ENCODE results near the gene EFNA1. TPM values are rescaled to one million over a fixed set of nuclear protein-coding genes. Genes with fewer than 3 reads are reported as not detected.

EFNA1 gene
- total and polyA plus RNA-seq, 2 of the 13 experiments (the other 11 are each of a cell fraction or from before 2014, with no cell fraction given): 81.8 to 874 TPM

DNA sequence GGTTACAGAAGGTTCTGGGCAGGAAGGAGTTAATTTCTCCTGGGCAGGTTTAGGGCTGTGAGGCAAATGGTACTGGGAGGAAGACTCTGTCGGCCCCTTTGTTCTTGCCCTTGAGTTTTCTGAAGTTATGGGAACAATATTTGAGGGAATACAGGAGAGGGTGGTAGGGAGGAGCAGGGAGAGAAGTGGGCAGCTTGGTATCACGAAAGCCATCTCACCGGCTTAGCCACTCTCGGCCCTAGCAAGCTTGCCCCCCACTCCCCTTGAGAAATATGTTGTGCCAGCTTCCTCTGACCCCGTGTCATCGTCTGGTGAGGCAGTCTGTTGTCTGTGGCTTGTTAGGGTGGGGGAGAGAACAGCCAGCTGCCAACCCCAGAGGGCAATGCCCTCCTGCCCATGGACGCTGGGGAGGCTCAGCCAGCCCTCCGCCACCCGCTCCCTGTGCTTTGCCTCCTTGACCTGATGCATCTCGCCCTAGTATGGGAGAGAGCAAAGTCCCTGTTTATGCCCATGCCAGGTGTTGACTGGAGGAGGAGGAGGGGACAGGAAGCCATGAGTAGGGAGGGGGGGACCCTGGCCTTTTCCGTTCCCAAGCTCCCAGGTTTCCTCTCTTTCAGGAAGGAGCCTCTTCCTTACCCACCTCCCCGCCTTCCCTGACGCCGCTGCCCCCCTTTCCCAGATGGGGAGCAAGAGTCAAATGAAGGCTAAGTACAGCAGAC, 1.2 kb downstream of the EFNA1 start (continued):
- TF ChIP-seq ZNF782 (CRISPR knock-in tag; IDR thresholded peaks at IDR 0.05; ENCODE audit: borderline replicate concordance) (peak; percentile 25; the same call in 1 of the 2 replicates), NFE2 (CRISPR knock-in tag; IDR thresholded peaks at IDR 0.05) (no peak), ZNF33B (CRISPR knock-in tag; IDR thresholded peaks at IDR 0.05) (no peak), CC2D1A (CRISPR knock-in tag; IDR thresholded peaks at IDR 0.05) (no peak), SP4 (CRISPR knock-in tag; IDR thresholded peaks at IDR 0.05) (no peak), GTF3A (CRISPR knock-in tag; conservative IDR thresholded peaks at IDR 0.05) (no peak), ETV5 (CRISPR knock-in tag; IDR thresholded peaks at IDR 0.05; ENCODE audit: borderline replicate concordance) (peak; percentile 96), ZNF24 (IDR thresholded peaks at IDR 0.05) (no peak), MTF2 (CRISPR knock-in tag; IDR thresholded peaks at IDR 0.05; ENCODE audit: borderline replicate concordance) (no peak), SALL2 (CRISPR knock-in tag; IDR thresholded peaks at IDR 0.05) (no peak), NRL (CRISPR knock-in tag; IDR thresholded peaks at IDR 0.05; ENCODE audit: borderline replicate concordance) (0 out of 2 replicates have a peak, but pooled peaks have one; percentile 22), HOXA5 (CRISPR knock-in tag; IDR thresholded peaks at IDR 0.05) (0 out of 2 replicates have a peak, but pooled peaks have one; percentile 4), JARID2 (CRISPR knock-in tag; IDR thresholded peaks at IDR 0.05; ENCODE audit: insufficient replicate concordance) (no peak), IKZF1 (IDR thresholded peaks at IDR 0.05) (no peak), POLR2G (IDR thresholded peaks at IDR 0.05; ENCODE audit: low read depth, low read length) (peak; percentile 94), NFKB2 (CRISPR knock-in tag; IDR thresholded peaks at IDR 0.05; ENCODE audit: borderline replicate concordance) (peak; percentile 61; the same call in 1 of the 2 replicates), MATR3 (CRISPR knock-in tag; IDR thresholded peaks at IDR 0.05) (no peak), HHEX (CRISPR knock-in tag; IDR thresholded peaks at IDR 0.05) (no peak), BRCA1 (CRISPR knock-in tag; IDR thresholded peaks at IDR 0.05) (no peak), ZNF629 (CRISPR knock-in tag; conservative IDR thresholded peaks at IDR 0.05) (no peak)
- TF ChIP-seq, protein P1, sequence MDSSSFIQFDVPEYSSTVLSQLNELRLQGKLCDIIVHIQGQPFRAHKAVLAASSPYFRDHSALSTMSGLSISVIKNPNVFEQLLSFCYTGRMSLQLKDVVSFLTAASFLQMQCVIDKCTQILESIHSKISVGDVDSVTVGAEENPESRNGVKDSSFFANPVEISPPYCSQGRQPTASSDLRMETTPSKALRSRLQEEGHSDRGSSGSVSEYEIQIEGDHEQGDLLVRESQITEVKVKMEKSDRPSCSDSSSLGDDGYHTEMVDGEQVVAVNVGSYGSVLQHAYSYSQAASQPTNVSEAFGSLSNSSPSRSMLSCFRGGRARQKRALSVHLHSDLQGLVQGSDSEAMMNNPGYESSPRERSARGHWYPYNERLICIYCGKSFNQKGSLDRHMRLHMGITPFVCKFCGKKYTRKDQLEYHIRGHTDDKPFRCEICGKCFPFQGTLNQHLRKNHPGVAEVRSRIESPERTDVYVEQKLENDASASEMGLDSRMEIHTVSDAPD (CRISPR knock-in tag; IDR thresholded peaks at IDR 0.05): no peak
- TF ChIP-seq, protein P2, sequence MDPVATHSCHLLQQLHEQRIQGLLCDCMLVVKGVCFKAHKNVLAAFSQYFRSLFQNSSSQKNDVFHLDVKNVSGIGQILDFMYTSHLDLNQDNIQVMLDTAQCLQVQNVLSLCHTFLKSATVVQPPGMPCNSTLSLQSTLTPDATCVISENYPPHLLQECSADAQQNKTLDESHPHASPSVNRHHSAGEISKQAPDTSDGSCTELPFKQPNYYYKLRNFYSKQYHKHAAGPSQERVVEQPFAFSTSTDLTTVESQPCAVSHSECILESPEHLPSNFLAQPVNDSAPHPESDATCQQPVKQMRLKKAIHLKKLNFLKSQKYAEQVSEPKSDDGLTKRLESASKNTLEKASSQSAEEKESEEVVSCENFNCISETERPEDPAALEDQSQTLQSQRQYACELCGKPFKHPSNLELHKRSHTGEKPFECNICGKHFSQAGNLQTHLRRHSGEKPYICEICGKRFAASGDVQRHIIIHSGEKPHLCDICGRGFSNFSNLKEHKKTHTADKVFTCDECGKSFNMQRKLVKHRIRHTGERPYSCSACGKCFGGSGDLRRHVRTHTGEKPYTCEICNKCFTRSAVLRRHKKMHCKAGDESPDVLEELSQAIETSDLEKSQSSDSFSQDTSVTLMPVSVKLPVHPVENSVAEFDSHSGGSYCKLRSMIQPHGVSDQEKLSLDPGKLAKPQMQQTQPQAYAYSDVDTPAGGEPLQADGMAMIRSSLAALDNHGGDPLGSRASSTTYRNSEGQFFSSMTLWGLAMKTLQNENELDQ (CRISPR knock-in tag; IDR thresholded peaks at IDR 0.05; ENCODE audit: borderline replicate concordance): no peak
- TF ChIP-seq, protein P3, sequence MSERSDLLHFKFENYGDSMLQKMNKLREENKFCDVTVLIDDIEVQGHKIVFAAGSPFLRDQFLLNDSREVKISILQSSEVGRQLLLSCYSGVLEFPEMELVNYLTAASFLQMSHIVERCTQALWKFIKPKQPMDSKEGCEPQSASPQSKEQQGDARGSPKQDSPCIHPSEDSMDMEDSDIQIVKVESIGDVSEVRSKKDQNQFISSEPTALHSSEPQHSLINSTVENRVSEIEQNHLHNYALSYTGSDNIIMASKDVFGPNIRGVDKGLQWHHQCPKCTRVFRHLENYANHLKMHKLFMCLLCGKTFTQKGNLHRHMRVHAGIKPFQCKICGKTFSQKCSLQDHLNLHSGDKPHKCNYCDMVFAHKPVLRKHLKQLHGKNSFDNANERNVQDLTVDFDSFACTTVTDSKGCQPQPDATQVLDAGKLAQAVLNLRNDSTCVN (CRISPR knock-in tag; IDR thresholded peaks at IDR 0.05; ENCODE audit: borderline replicate concordance): no peak; the same call in 1 of the 2 replicates
- TF ChIP-seq, protein P4, sequence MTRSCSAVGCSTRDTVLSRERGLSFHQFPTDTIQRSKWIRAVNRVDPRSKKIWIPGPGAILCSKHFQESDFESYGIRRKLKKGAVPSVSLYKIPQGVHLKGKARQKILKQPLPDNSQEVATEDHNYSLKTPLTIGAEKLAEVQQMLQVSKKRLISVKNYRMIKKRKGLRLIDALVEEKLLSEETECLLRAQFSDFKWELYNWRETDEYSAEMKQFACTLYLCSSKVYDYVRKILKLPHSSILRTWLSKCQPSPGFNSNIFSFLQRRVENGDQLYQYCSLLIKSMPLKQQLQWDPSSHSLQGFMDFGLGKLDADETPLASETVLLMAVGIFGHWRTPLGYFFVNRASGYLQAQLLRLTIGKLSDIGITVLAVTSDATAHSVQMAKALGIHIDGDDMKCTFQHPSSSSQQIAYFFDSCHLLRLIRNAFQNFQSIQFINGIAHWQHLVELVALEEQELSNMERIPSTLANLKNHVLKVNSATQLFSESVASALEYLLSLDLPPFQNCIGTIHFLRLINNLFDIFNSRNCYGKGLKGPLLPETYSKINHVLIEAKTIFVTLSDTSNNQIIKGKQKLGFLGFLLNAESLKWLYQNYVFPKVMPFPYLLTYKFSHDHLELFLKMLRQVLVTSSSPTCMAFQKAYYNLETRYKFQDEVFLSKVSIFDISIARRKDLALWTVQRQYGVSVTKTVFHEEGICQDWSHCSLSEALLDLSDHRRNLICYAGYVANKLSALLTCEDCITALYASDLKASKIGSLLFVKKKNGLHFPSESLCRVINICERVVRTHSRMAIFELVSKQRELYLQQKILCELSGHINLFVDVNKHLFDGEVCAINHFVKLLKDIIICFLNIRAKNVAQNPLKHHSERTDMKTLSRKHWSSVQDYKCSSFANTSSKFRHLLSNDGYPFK (CRISPR knock-in tag; IDR thresholded peaks at IDR 0.05; ENCODE audit: borderline replicate concordance): peak; percentile 74; the same call in 1 of the 2 replicates

All from HepG2 (cell line).